ENCODE results near the gene PHIP.

DNA sequence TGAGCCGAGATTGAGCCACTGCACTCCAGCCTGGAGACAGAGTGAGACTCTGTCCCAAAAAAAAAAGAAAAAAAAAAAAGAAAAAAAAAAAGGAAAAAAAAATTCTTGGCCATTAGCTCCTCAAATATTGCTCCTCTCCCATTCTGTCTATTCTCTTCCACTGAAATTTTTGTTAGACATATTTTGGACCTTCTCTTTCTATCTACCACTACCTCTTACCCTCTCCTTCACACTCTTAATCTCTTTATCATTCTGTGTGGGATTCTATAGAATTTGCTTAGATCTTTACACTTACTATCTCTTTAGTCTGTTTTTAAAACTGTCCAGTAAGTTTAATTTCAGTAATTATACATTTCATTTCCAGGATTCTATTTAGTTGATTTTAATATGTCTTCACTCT, 125.7 kb downstream of the PHIP start:
- TF ChIP-seq POLR2A (IDR thresholded peaks at IDR 0.05; ENCODE audit: low read depth, low read length) (no peak), POLR2AphosphoS5 (IDR thresholded peaks at IDR 0.05; ENCODE audit: low read depth, low read length) (no peak), POU2F2 (IDR thresholded peaks at IDR 0.05; ENCODE audit: low read depth, low read length) (no peak), TAF1 (IDR thresholded peaks at IDR 0.05; ENCODE audit: low read depth, low read length) (no peak)
